Measurements from ENCODE around the gene PPP3CA. TPM values are rescaled to one million over a fixed set of nuclear protein-coding genes. Genes with fewer than 3 reads are reported as not detected.

The PPP3CA gene
- total RNA-seq, 1 donor from 2014 or later = 40.2 TPM

DNA sequence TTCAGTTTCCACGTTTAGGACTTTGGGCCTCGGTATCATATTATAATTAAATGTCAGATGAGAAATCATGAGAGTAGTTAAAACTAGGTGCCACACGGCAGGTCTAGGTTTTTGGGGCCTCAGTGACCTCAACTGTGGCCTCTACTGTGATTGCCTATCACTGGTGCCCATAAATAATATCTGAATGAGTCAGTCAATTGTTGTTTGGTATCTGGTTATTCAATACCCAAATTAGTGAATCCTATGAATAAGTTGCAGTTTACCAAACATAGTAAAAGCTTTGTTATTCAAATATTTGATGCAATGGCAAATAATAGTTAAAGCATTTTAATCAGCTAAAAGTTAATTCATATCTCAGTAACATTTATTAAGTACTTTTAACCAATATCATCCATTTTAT is 188.8 kb downstream of the PPP3CA start:
- Histone ChIP-seq H3K9ac (ENCODE audit: low read depth in 1 of 3, low read length in 3 of 3) (no peak overlapping the region), H3K36me3 (ENCODE audit: control insufficient read depth in 3 of 3, insufficient read depth in 3 of 3, low read length in 3 of 3) (no peaks in the 10 kb centered on the region), H3K27me3 (ENCODE audit: control insufficient read depth in 3 of 3, insufficient read depth in 3 of 3, low read length in 3 of 3) (no peaks in the 10 kb centered on the region), H3K4me1 (ENCODE audit: control insufficient read depth in 3 of 3, insufficient read depth in 3 of 3, low read length in 3 of 3) (peaks cover 0 to 4% (median 3%) of the 10 kb centered on the region in 3 donors), H3K4me3 (ENCODE audit: low read length in 3 of 3) (no peak overlapping the region), H3K27ac (ENCODE audit: low read depth, low read length) (no peak overlapping the region), H3K9me3 (ENCODE audit: control insufficient read depth in 3 of 3, low read length in 3 of 3) (no peaks in the 10 kb centered on the region)

DNA sequence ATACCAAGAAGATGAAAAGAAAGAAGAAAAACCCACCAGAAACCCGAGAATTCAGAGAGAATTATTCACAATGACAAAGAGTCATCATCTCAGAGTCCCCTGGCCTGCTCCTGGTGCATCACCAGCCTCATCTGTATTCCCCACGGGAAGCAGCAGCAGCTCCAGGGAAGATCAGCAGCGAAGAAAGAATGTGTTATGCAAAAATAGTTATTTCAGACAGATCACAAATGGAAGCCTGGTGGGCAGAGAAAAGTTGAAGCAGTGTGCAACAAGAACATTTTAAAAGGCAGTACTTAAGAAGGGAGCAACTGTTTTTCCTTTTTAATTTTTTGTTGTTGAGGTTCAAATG is 189.2 kb downstream of the PPP3CA start:
- Histone ChIP-seq H3K4me3 (ENCODE audit: low read length in 3 of 3) (no peak overlapping the region), H3K9me3 (ENCODE audit: control insufficient read depth in 3 of 3, low read length in 3 of 3) (no peaks in the 10 kb centered on the region), H3K27ac (ENCODE audit: low read depth, low read length) (no peak overlapping the region), H3K36me3 (ENCODE audit: control insufficient read depth in 3 of 3, insufficient read depth in 3 of 3, low read length in 3 of 3) (no peaks in the 10 kb centered on the region), H3K27me3 (ENCODE audit: control insufficient read depth in 3 of 3, insufficient read depth in 3 of 3, low read length in 3 of 3) (no peaks in the 10 kb centered on the region), H3K4me1 (ENCODE audit: control insufficient read depth in 3 of 3, insufficient read depth in 3 of 3, low read length in 3 of 3) (peaks cover 0 to 4% (median 3%) of the 10 kb centered on the region in 3 donors), H3K9ac (ENCODE audit: low read depth in 1 of 3, low read length in 3 of 3) (no peak overlapping the region)

DNA sequence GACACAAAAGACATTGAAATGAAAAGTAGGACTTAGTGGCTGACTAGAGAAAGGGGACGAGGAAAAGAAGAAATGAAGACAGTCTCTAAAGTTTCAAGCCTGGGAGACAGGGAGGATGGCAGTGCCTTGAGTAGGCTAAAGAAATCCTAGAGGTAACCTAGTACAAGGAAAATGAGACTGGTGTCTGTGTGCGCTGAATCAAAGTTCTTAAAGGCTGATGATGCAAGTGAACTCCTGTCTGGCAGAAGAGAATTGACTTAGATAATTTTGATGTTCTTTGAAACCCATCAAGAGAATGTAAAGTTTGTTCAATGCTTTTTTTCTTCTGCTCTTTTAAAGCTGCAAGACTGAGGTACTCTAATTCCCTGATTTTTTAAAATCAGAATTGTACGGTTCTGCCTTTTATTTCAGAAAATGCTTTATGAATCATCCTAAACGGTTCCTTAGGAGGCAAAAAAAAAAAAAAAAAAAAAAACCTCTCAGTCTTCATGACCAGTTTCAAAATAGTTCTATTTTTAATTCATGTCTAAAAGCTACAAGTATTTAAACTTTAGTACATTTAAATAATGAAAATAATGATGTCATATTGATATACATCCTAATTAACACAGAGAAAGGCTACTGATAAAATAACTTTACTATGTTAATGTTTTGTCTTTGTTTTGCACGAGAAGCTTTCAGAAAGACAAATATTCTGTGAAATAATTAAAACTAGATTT is 189.8 kb downstream of the PPP3CA start:
- H3K4me1 ChIP-seq (ENCODE audit: control insufficient read depth in 3 of 3, insufficient read depth in 3 of 3, low read length in 3 of 3) = peaks cover 0 to 4% (median 3%) of the 10 kb centered on the region in 3 donors
- H3K27ac ChIP-seq (ENCODE audit: low read depth, low read length) = no peak overlapping the region
- no peak overlapping the region for H3K9ac ChIP-seq (ENCODE audit: low read depth in 1 of 3, low read length in 3 of 3)
- no peak overlapping the region for H3K4me3 ChIP-seq (ENCODE audit: low read length in 3 of 3)
- no peaks in the 10 kb centered on the region for H3K27me3 ChIP-seq (ENCODE audit: control insufficient read depth in 3 of 3, insufficient read depth in 3 of 3, low read length in 3 of 3)
- H3K9me3 ChIP-seq (ENCODE audit: control insufficient read depth in 3 of 3, low read length in 3 of 3) = no peaks in the 10 kb centered on the region
- H3K36me3 ChIP-seq (ENCODE audit: control insufficient read depth in 3 of 3, insufficient read depth in 3 of 3, low read length in 3 of 3) = no peaks in the 10 kb centered on the region

GRCh38 chr4:101156619-101157310 is 190.6 kb downstream of the PPP3CA start:
- Histone ChIP-seq H3K9ac (ENCODE audit: low read depth in 1 of 3, low read length in 3 of 3) (no peak overlapping the region), H3K4me1 (ENCODE audit: control insufficient read depth in 3 of 3, insufficient read depth in 3 of 3, low read length in 3 of 3) (peaks cover 0 to 4% (median 3%) of the 10 kb centered on the region in 3 donors), H3K4me3 (ENCODE audit: low read length in 3 of 3) (no peak overlapping the region), H3K27me3 (ENCODE audit: control insufficient read depth in 3 of 3, insufficient read depth in 3 of 3, low read length in 3 of 3) (no peaks in the 10 kb centered on the region), H3K9me3 (ENCODE audit: control insufficient read depth in 3 of 3, low read length in 3 of 3) (no peaks in the 10 kb centered on the region), H3K36me3 (ENCODE audit: control insufficient read depth in 3 of 3, insufficient read depth in 3 of 3, low read length in 3 of 3) (no peaks in the 10 kb centered on the region), H3K27ac (ENCODE audit: low read depth, low read length) (no peak overlapping the region)

GRCh38 chr4:101155945-101156344 is 191.4 kb downstream of the PPP3CA start:
- Histone ChIP-seq H3K27me3 (ENCODE audit: control insufficient read depth in 3 of 3, insufficient read depth in 3 of 3, low read length in 3 of 3) (no peaks in the 10 kb centered on the region), H3K27ac (ENCODE audit: low read depth, low read length) (no peak overlapping the region), H3K4me3 (ENCODE audit: low read length in 3 of 3) (no peak overlapping the region), H3K9ac (ENCODE audit: low read depth in 1 of 3, low read length in 3 of 3) (no peak overlapping the region), H3K9me3 (ENCODE audit: control insufficient read depth in 3 of 3, low read length in 3 of 3) (no peaks in the 10 kb centered on the region), H3K4me1 (ENCODE audit: control insufficient read depth in 3 of 3, insufficient read depth in 3 of 3, low read length in 3 of 3) (peaks cover 0 to 4% (median 3%) of the 10 kb centered on the region in 3 donors), H3K36me3 (ENCODE audit: control insufficient read depth in 3 of 3, insufficient read depth in 3 of 3, low read length in 3 of 3) (no peaks in the 10 kb centered on the region)

GRCh38 chr4:101155368-101155767 is 192.0 kb downstream of the PPP3CA start:
- Histone ChIP-seq H3K4me1 (ENCODE audit: control insufficient read depth in 3 of 3, insufficient read depth in 3 of 3, low read length in 3 of 3) (peaks cover 0 to 4% (median 3%) of the 10 kb centered on the region in 3 donors), H3K27me3 (ENCODE audit: control insufficient read depth in 3 of 3, insufficient read depth in 3 of 3, low read length in 3 of 3) (no peaks in the 10 kb centered on the region), H3K4me3 (ENCODE audit: low read length in 3 of 3) (no peak overlapping the region), H3K9me3 (ENCODE audit: control insufficient read depth in 3 of 3, low read length in 3 of 3) (no peaks in the 10 kb centered on the region), H3K36me3 (ENCODE audit: control insufficient read depth in 3 of 3, insufficient read depth in 3 of 3, low read length in 3 of 3) (no peaks in the 10 kb centered on the region), H3K9ac (ENCODE audit: low read depth in 1 of 3, low read length in 3 of 3) (no peak overlapping the region), H3K27ac (ENCODE audit: low read depth, low read length) (no peak overlapping the region)

GRCh38 chr4:101153653-101154052 is 193.7 kb downstream of the PPP3CA start:
- H3K4me1 ChIP-seq (ENCODE audit: control insufficient read depth in 3 of 3, insufficient read depth in 3 of 3, low read length in 3 of 3) = peaks cover 0 to 4% (median 3%) of the 10 kb centered on the region in 3 donors
- no peak overlapping the region for H3K9ac ChIP-seq (ENCODE audit: low read depth in 1 of 3, low read length in 3 of 3)
- H3K27ac ChIP-seq (ENCODE audit: low read depth, low read length) = no peak overlapping the region
- H3K9me3 ChIP-seq (ENCODE audit: control insufficient read depth in 3 of 3, low read length in 3 of 3) = no peaks in the 10 kb centered on the region
- H3K27me3 ChIP-seq (ENCODE audit: control insufficient read depth in 3 of 3, insufficient read depth in 3 of 3, low read length in 3 of 3) = no peaks in the 10 kb centered on the region
- no peaks in the 10 kb centered on the region for H3K36me3 ChIP-seq (ENCODE audit: control insufficient read depth in 3 of 3, insufficient read depth in 3 of 3, low read length in 3 of 3)
- no peak overlapping the region for H3K4me3 ChIP-seq (ENCODE audit: low read length in 3 of 3)

GRCh38 chr4:101152521-101152920 is 194.8 kb downstream of the PPP3CA start:
- Histone ChIP-seq H3K27ac (ENCODE audit: low read depth, low read length) (no peak overlapping the region), H3K9me3 (ENCODE audit: control insufficient read depth in 3 of 3, low read length in 3 of 3) (no peaks in the 10 kb centered on the region), H3K4me3 (ENCODE audit: low read length in 3 of 3) (no peak overlapping the region), H3K9ac (ENCODE audit: low read depth in 1 of 3, low read length in 3 of 3) (no peak overlapping the region), H3K4me1 (ENCODE audit: control insufficient read depth in 3 of 3, insufficient read depth in 3 of 3, low read length in 3 of 3) (peaks cover 0 to 4% (median 0%) of the 10 kb centered on the region in 3 donors), H3K36me3 (ENCODE audit: control insufficient read depth in 3 of 3, insufficient read depth in 3 of 3, low read length in 3 of 3) (no peaks in the 10 kb centered on the region), H3K27me3 (ENCODE audit: control insufficient read depth in 3 of 3, insufficient read depth in 3 of 3, low read length in 3 of 3) (no peaks in the 10 kb centered on the region)

DNA sequence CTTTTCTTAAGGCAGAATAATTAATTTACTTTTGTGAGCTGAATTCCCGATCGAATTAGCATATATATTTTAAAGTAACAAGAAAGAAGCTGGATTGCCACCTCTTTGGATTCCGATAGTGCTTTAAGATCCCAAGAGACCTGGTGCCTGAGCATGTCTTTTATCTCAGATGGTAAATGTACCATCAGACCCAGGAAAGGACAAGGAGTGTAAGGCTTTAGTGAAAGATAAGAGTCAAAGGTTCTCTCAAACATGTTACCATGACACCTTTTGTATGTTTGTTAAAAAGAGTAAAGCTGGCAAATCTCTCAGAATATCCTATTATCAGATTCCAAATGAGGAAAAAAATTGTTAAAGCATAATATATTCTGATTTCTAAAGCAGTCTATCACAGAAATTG is 198.8 kb downstream of the PPP3CA start:
- Histone ChIP-seq H3K9me3 (ENCODE audit: control insufficient read depth in 3 of 3, low read length in 3 of 3) (no peaks in the 10 kb centered on the region), H3K27me3 (ENCODE audit: control insufficient read depth in 3 of 3, insufficient read depth in 3 of 3, low read length in 3 of 3) (no peaks in the 10 kb centered on the region), H3K4me3 (ENCODE audit: low read length in 3 of 3) (no peak overlapping the region), H3K9ac (ENCODE audit: low read depth in 1 of 3, low read length in 3 of 3) (no peak overlapping the region), H3K27ac (ENCODE audit: low read depth, low read length) (no peak overlapping the region), H3K36me3 (ENCODE audit: control insufficient read depth in 3 of 3, insufficient read depth in 3 of 3, low read length in 3 of 3) (no peaks in the 10 kb centered on the region), H3K4me1 (ENCODE audit: control insufficient read depth in 3 of 3, insufficient read depth in 3 of 3, low read length in 3 of 3) (peaks cover 0 to 3% (median 3%) of the 10 kb centered on the region in 3 donors)

DNA sequence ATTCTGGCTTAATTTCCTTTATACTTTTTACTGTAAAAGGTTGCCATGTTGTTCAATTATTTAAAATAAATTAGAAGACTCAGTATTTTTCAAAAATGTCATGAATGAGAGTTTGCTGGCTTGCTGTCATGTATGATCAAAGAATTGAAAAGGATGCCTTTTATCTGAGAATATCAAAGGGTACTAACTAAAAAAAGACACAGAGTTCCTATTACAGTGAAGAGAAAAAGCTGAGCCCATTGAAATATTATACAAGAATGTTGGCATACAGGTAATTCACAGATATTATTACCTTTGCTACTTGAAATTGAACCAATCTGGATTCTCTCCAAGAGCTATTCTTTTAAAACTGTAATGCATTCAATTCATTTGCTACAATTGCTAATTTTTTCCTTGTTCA is 200.0 kb downstream of the PPP3CA start:
- Histone ChIP-seq H3K27me3 (ENCODE audit: control insufficient read depth in 3 of 3, insufficient read depth in 3 of 3, low read length in 3 of 3) (no peaks in the 10 kb centered on the region), H3K27ac (ENCODE audit: low read depth, low read length) (no peak overlapping the region)

More for the DNA sequence above, 200.0 kb downstream of the PPP3CA start:
- Histone ChIP-seq H3K9me3 (ENCODE audit: control insufficient read depth in 3 of 3, low read length in 3 of 3) (no peaks in the 10 kb centered on the region), H3K9ac (ENCODE audit: low read depth in 1 of 3, low read length in 3 of 3) (no peak overlapping the region), H3K4me3 (ENCODE audit: low read length in 3 of 3) (no peak overlapping the region), H3K4me1 (ENCODE audit: control insufficient read depth in 3 of 3, insufficient read depth in 3 of 3, low read length in 3 of 3) (peaks cover 0 to 3% (median 3%) of the 10 kb centered on the region in 3 donors), H3K36me3 (ENCODE audit: control insufficient read depth in 3 of 3, insufficient read depth in 3 of 3, low read length in 3 of 3) (no peaks in the 10 kb centered on the region)
